DOHH2 (cell line): Measurements from ENCODE around the gene TSSK6.

Source experiments
- H3F3A ChIP-seq: fragments of 200-600 bp; sonication (generic), shearing (Covaris generic); 2 replicates; pipeline ENCODE4 v1.6.0; 2016; ENCODE audit warnings: antibody characterized with exemption, mild to moderate bottlenecking; ENCODE audit not compliant: control insufficient read depth, insufficient read depth
- H3K27ac ChIP-seq: fragments of 200-600 bp; sonication (generic); 2 replicates; pipeline ENCODE4 v1.5.1; 2014; ENCODE audit warnings: low read depth, mild to moderate bottlenecking, low read length, moderate library complexity
- H3K27me3 ChIP-seq: fragments of 200-600 bp; sonication (generic); 2 replicates; pipeline ENCODE4 v1.6.1; 2014; ENCODE audit warnings: mild to moderate bottlenecking, low read length, mixed read lengths; ENCODE audit not compliant: control insufficient read depth
- H3K36me3 ChIP-seq: fragments of 200-600 bp; sonication (generic); 2 replicates; pipeline ENCODE4 v1.6.1; 2014; ENCODE audit warnings: mild to moderate bottlenecking, low read length, moderate library complexity, mixed read lengths; ENCODE audit not compliant: control insufficient read depth
- H3K4me1 ChIP-seq: fragments of 200-600 bp; sonication (generic); 2 replicates; pipeline ENCODE4 v1.6.1; 2014; ENCODE audit warnings: mild to moderate bottlenecking, low read length, mixed read lengths; ENCODE audit not compliant: control insufficient read depth
- H3K4me2 ChIP-seq: fragments of 200-600 bp; sonication (generic); 2 replicates; pipeline ENCODE4 v1.6.0; 2014; ENCODE audit warnings: mild to moderate bottlenecking, low read length, moderate library complexity
- H3K4me3 ChIP-seq: fragments of 200-600 bp; sonication (generic); 2 replicates; pipeline ENCODE4 v1.5.1; 2014; ENCODE audit warnings: mild to moderate bottlenecking, low read length, mixed read lengths
- H3K79me2 ChIP-seq: fragments of 200-600 bp; sonication (generic); 2 replicates; pipeline ENCODE4 v1.6.1; 2014; ENCODE audit warnings: mild to moderate bottlenecking, low read length, mixed read lengths; ENCODE audit not compliant: control insufficient read depth
- H3K9me2 ChIP-seq: fragments of 200-600 bp; sonication (generic); replicated peaks from 2 replicates; pipeline ENCODE4 v1.6.1; 2014; ENCODE audit warnings: mild to moderate bottlenecking, low read length, mixed read lengths; ENCODE audit not compliant: control insufficient read depth
- H3K9me3 ChIP-seq: fragments of 200-600 bp; sonication (generic); 2 replicates; pipeline ENCODE4 v1.6.1; 2014; ENCODE audit warnings: antibody characterized with exemption, low read length, mixed read lengths; ENCODE audit not compliant: control insufficient read depth, insufficient read depth
- H4K20me1 ChIP-seq: fragments of 200-600 bp; sonication (generic); 2 replicates; pipeline ENCODE4 v1.6.0; 2014; ENCODE audit warnings: low read depth, mild to moderate bottlenecking, antibody characterized with exemption, low read length, moderate library complexity; ENCODE audit not compliant: control insufficient read depth, insufficient read depth
- EZH2phosphoT487 ChIP-seq: fragments of 200-600 bp; sonication (generic); IDR thresholded peaks from 2 replicates; pipeline ENCODE4 v1.6.1; 2017; ENCODE audit warnings: borderline replicate concordance, mild to moderate bottlenecking, antibody characterized with exemption, low read length, moderate library complexity, mixed read lengths
- TF ChIP-seq, protein P1 (sequence below): fragments of 200-600 bp; sonication (generic); IDR thresholded peaks from one replicate; pipeline ENCODE4 v1.5.1; 2014; ENCODE audit warnings: antibody characterized with exemption, mild to moderate bottlenecking, low read depth, low read length; ENCODE audit not compliant: poor library complexity, severe bottlenecking

Gene TSSK6

DNA sequence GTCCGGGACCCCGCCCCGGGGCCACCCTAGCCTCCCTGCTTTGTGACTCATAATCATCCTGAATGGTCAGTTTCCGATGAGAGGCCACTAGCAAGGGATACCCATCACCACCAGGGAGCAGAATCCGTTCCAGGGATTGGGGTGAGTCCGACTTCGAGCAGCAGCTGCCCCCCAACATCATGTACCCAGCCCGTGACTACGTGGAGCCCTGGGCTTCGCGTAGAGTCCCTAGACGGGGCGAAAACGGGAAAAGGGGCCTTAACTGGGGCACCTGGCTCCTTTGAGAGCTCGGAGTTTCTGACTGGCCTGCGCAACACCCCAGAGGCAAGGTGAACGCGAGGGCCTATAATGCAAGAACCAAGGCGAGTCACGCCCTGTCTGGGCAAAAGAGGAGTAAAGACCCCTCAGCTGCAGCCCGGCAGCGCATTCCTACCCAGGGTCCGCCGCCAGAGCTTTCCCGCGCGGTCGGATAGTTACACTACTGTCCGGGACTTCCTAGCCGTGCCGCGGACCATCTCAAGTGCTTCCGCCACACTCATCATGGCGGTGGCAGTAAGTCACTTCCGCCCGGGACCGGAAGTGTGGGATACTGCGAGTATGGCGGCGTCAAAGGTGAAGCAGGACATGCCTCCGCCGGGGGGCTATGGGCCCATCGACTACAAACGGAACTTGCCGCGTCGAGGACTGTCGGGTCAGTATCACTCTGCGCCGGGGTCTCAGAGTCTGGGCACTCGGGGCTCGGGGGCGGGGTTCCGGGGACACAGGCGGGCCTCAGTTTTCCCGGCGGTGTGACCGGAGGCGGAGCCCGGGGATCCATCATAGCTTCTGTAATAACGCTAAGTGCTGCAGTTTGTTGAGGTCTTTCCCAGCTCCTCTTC is 533 bp upstream of the TSSK6 start, which contains the start of gene NDUFA13:
NDUFA13 (plus strand) TSS at position 584 of the 878 bp plus-strand sequence; CDS start at position 598, 14 bp downstream.
- peak within 1 kb of the TSS; percentile 90 for H3K4me3 ChIP-seq
- H3K4me1 ChIP-seq = peaks cover 29% of the 10 kb centered on the region
- H3K27me3 ChIP-seq = no peaks in the 10 kb centered on the region
- peak within 1 kb of the TSS; percentile 91 for H3K4me2 ChIP-seq
- peak within 1 kb of the TSS; percentile 36 for H3K27ac ChIP-seq
- no peaks in the 10 kb centered on the region for H4K20me1 ChIP-seq
- peaks cover 5% of the 10 kb centered on the region; the same call in 1 of the 2 replicates for H3F3A ChIP-seq
- H3K9me3 ChIP-seq = no peaks in the 10 kb centered on the region
- no peaks in the 10 kb centered on the region for H3K9me2 ChIP-seq
- TF ChIP-seq, protein P1, sequence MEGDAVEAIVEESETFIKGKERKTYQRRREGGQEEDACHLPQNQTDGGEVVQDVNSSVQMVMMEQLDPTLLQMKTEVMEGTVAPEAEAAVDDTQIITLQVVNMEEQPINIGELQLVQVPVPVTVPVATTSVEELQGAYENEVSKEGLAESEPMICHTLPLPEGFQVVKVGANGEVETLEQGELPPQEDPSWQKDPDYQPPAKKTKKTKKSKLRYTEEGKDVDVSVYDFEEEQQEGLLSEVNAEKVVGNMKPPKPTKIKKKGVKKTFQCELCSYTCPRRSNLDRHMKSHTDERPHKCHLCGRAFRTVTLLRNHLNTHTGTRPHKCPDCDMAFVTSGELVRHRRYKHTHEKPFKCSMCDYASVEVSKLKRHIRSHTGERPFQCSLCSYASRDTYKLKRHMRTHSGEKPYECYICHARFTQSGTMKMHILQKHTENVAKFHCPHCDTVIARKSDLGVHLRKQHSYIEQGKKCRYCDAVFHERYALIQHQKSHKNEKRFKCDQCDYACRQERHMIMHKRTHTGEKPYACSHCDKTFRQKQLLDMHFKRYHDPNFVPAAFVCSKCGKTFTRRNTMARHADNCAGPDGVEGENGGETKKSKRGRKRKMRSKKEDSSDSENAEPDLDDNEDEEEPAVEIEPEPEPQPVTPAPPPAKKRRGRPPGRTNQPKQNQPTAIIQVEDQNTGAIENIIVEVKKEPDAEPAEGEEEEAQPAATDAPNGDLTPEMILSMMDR = no peak
- no peak for TF ChIP-seq EZH2phosphoT487
- peaks cover 56% of the 10 kb centered on the region for H3K79me2 ChIP-seq
- H3K36me3 ChIP-seq = peaks cover 26% of the 10 kb centered on the region

DNA sequence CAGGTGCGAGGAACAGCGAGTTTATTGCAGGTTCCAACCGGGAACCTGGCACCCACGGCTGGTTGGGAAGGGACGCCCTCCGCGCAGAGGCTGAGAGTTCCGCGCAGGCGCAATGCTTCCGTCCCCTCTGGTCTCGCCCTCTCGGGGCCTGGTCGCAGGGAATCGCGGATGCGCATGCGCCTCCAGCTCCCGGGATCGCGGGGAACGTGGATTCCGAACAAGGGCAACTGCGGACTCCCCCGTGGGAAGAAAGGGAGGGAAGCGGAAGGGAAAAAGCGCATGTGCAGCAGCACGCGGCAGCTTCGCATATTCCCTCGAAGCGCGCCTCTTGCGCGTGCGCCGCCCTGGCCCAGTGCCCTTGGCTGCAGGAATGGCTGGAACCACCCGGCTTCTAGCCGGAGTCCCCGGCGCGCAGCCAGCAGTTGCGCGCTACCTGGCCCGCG is 1.1 kb downstream of the TSSK6 start:
- Histone ChIP-seq H3F3A (peaks cover 5% of the 10 kb centered on the region; the same call in 1 of the 2 replicates), H3K27ac (no peak overlapping the region), H3K27me3 (no peaks in the 10 kb centered on the region), H3K36me3 (peaks cover 13% of the 10 kb centered on the region), H4K20me1 (no peaks in the 10 kb centered on the region), H3K4me3 (no peak overlapping the region), H3K9me3 (no peaks in the 10 kb centered on the region), H3K9me2 (no peaks in the 10 kb centered on the region), H3K4me2 (no peak overlapping the region), H3K4me1 (peaks cover 21% of the 10 kb centered on the region), H3K79me2 (peaks cover 40% of the 10 kb centered on the region)
- TF ChIP-seq, protein P1 = no peak
- no peak for TF ChIP-seq EZH2phosphoT487

DNA sequence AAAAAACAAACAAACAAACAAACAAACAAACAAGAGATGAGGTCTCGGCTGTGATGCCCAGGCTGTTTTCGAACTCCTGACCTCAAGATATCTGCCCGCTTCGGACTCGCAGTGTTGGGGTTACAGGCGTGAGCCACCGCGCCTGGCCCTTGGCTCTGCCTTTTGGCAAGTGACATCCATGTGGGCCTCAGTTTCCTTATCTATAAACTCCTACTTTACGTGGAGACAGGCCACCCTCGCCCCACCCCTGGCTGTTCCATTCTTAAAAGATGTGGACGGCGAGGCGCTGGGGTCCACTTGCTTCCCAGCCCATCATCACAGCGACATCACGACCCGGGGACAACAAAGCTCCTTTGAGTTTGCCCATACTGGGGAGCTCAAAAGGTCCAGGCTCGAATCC is 1.7 kb downstream of the TSSK6 start:
- no peak overlapping the region for H3K27ac ChIP-seq
- peaks cover 34% of the 10 kb centered on the region for H3K79me2 ChIP-seq
- no peaks in the 10 kb centered on the region for H3K9me3 ChIP-seq
- no peak for TF ChIP-seq EZH2phosphoT487
- TF ChIP-seq, protein P1 = no peak
- H3K9me2 ChIP-seq = no peaks in the 10 kb centered on the region
- H3K4me3 ChIP-seq = no peak overlapping the region
- H3K4me1 ChIP-seq = peaks cover 18% of the 10 kb centered on the region
- H3F3A ChIP-seq = peaks cover 7% of the 10 kb centered on the region
- no peaks in the 10 kb centered on the region for H3K27me3 ChIP-seq
- H3K36me3 ChIP-seq = peaks cover 10% of the 10 kb centered on the region
- H4K20me1 ChIP-seq = no peaks in the 10 kb centered on the region
- no peak overlapping the region for H3K4me2 ChIP-seq
